Spleen (tissue), 7 donors: Measurements from ENCODE around the gene PRM3.

ENCODE experiments used
- CTCF ChIP-seq, 11 experiments: fragments of 200-600 bp in 7 of 11; fragments of 450-650 bp in 4 of 11; sonication (generic) in 4 of 11; IDR thresholded peaks in 8 of 11; conservative IDR thresholded peaks in 3 of 11; 1 replicate in 7 of 11; 2 replicates in 4 of 11; pipeline versions ENCODE4 v1.4.0 to v1.8.0; 2016 to 2021; ENCODE audit warnings: antibody characterized with exemption in 11 of 11, inconsistent platforms in 4 of 11, mild to moderate bottlenecking in 1 of 11
- POLR2AphosphoS5 ChIP-seq, 3 donors: sonication (generic); formaldehyde crosslinking; IDR thresholded peaks; one replicate each; pipeline ENCODE4 v1.5.1; 2017; ENCODE audit warnings: antibody characterized with exemption in 3 of 3
- donor health status: DM: no; HTN: no; CAD: no; lungs with moderate emphysema.
- donor health status: DM: no; HTN: no; CAD: no.
- donor health status: DM: no; HTN: no; CAD: no.

- TF ChIP-seq CTCF (IDR thresholded peaks at IDR 0.05 in 8 of 11, conservative IDR thresholded peaks at IDR 0.05 in 3 of 11) (no peak), POLR2AphosphoS5 (IDR thresholded peaks at IDR 0.05) (peak in 1 of 3 donors; percentile 69)
Measured at GRCh38 chr16:11310997-11311561, 37.6 kb upstream of the PRM3 start.
